Pancreas (tissue), 10 donors: Measurements from ENCODE around the gene BZW2. TPM values are rescaled to one million over a fixed set of nuclear protein-coding genes. Genes with fewer than 3 reads are reported as not detected.

Experiments
- ATAC-seq, 4 donors: fragments of 200-7000 bp; cut with Tn5 transposase; one replicate each; pipeline versions ENCODE4 v1.8.0 to v1.9.1; 2020; ENCODE audit warnings: mild to moderate bottlenecking in 4 of 4, moderate library complexity in 4 of 4
- DNase-seq, 6 donors: peaks; one replicate each; pipeline ENCODE4 v3.0.0-alpha.2; 2020
- FAIRE-seq: peaks from 2 replicates; lab custom pipeline; 2012; peaks lifted over from hg19 to GRCh38; lab: Jason Lieb, UNC
- H3K27ac ChIP-seq, 4 donors: fragments of 200-600 bp; sonication (generic); 1 replicate in 3 of 4; 2 replicates in 1 of 4; pipeline versions ENCODE4 v1.5.0 to v1.8.0; 2020
- H3K27me3 ChIP-seq, 4 donors: fragments of 200-600 bp; one replicate each; pipeline ENCODE4 v1.8.0; 2021
- H3K36me3 ChIP-seq, 3 donors: fragments of 200-600 bp; sonication (generic) in 1 of 3; one replicate each; pipeline versions ENCODE4 v1.5.0 to v1.8.0; 2020 to 2021
- H3K4me1 ChIP-seq, 3 donors: fragments of 200-600 bp; one replicate each; pipeline ENCODE4 v1.8.0; 2021
- H3K4me3 ChIP-seq, 4 donors: fragments of 200-600 bp; sonication (generic) in 2 of 4; one replicate each; pipeline versions ENCODE4 v1.5.0 to v1.8.0; 2020 to 2021
- H3K9me3 ChIP-seq, 4 donors: fragments of 200-600 bp; one replicate each; pipeline ENCODE4 v1.8.0; 2021
- CTCF ChIP-seq, 4 donors: fragments of 200-600 bp; sonication (generic) in 3 of 4; IDR thresholded peaks; one replicate each; pipeline versions ENCODE4 v1.5.0 to v1.8.0; 2021; ENCODE audit warnings: antibody characterized with exemption in 4 of 4
- WGBS, 2 donors: extraction: QIAGEN DNeasy Blood & Tissue Kit; methylation state at CpG; one replicate each; pipeline ENCODE4 v1.1.7; 2013; 5-methylcytosine and 5-hydroxymethylcytosine counted together
- intact Hi-C, 3 donors: fragments of 100-400 bp; cut with DNase I; formaldehyde crosslinking; loops; one replicate each; pipeline versions ENCODE4 v1.11.1 to v1.14.2; 2022
- polyA plus RNA-seq, 2 donors: library from polyadenylated mRNA; stranded (reverse); fragments of 200-250 nt; gene quantifications; one replicate each; pipeline ENCODE4 v1.2.3, GENCODE V29; 2013
- total RNA-seq, 6 donors: library from RNA; stranded (reverse); fragmentation: NEBNext Ultra II Directional in 4 of 6; extraction: Animal tissue kit (Norgen Biotek cat#: 25700) in 4 of 6; gene quantifications; one replicate each; pipeline versions ENCODE4 v1.2.1 to v1.2.4, GENCODE V29; 2021 to 2023
- donor health status: healthy with polysubstance abuse.
- donor health status: DM: no; HTN: no; CAD: no; lungs with moderate emphysema.
- donor health status: DM: no; HTN: no; CAD: no.
- donor health status: control.
- donor health status: control.
- donor health status: Bipolar disorder and iron deficiency.
- donor health status: DM: yes; HTN: yes; CAD: no.
- donor health status: DM: no; HTN: no; CAD: no.
- donor health status: DM: no; HTN: no; CAD: no.
- donor health status: DM: yes; HTN: yes; CAD: no.

BZW2 gene
- total and polyA plus RNA-seq, 8 donors, result 10.5 to 29.9 (median 18.2) TPM

GRCh38 chr7:16726189-16726588, 80.2 kb downstream of the BZW2 start:
- no peak for ATAC-seq
- no peak for TF ChIP-seq CTCF (IDR thresholded peaks at IDR 0.05)
- H3K36me3 ChIP-seq, result no peaks in the 10 kb centered on the region
- no peak overlapping the region for H3K27ac ChIP-seq
- no peaks in the 10 kb centered on the region for H3K9me3 ChIP-seq
- no peak for FAIRE-seq
- peaks cover 0 to 6% (median 5%) of the 10 kb centered on the region in 3 donors for H3K4me1 ChIP-seq
- no peak for DNase-seq
- no peaks in the 10 kb centered on the region for H3K27me3 ChIP-seq
- intact Hi-C loops, result no loop called here
- WGBS, 2 donors, result 27 to 29% methylated on average over 2 of the region's 2 CpGs
- H3K4me3 ChIP-seq, result no peak overlapping the region

GRCh38 chr7:16727736-16728135, 81.8 kb downstream of the BZW2 start:
- no peak for TF ChIP-seq CTCF (IDR thresholded peaks at IDR 0.05)
- no peaks in the 10 kb centered on the region for H3K9me3 ChIP-seq
- peaks cover 0 to 6% (median 5%) of the 10 kb centered on the region in 3 donors for H3K4me1 ChIP-seq
- no peak for DNase-seq
- H3K36me3 ChIP-seq, result no peaks in the 10 kb centered on the region
- no peak for ATAC-seq
- no peak for FAIRE-seq
- no peaks in the 10 kb centered on the region for H3K27me3 ChIP-seq
- H3K4me3 ChIP-seq, result no peak overlapping the region
- 84 to 89% methylated on average over 4 of the region's 4 CpGs for WGBS, 2 donors
- H3K27ac ChIP-seq, result no peak overlapping the region
- intact Hi-C loops, result no loop called here

GRCh38 chr7:16728811-16729210, 82.8 kb downstream of the BZW2 start:
- no peak for ATAC-seq
- Histone ChIP-seq H3K9me3 (no peaks in the 10 kb centered on the region), H3K36me3 (no peaks in the 10 kb centered on the region), H3K27ac (no peak overlapping the region), H3K4me3 (no peak overlapping the region), H3K4me1 (peaks cover 0 to 6% (median 5%) of the 10 kb centered on the region in 3 donors), H3K27me3 (no peaks in the 10 kb centered on the region)
- no peak for FAIRE-seq
- no peak for TF ChIP-seq CTCF (IDR thresholded peaks at IDR 0.05)
- 90 to 92% methylated on average over 10 of the region's 10 CpGs for WGBS, 2 donors
- intact Hi-C loops, result no loop called here
- no peak for DNase-seq

GRCh38 chr7:16729541-16729940, 83.6 kb downstream of the BZW2 start:
- no peak for TF ChIP-seq CTCF (IDR thresholded peaks at IDR 0.05)
- Histone ChIP-seq H3K27me3 (no peaks in the 10 kb centered on the region), H3K4me3 (no peak overlapping the region), H3K4me1 (peaks cover 0 to 6% (median 5%) of the 10 kb centered on the region in 3 donors), H3K36me3 (no peaks in the 10 kb centered on the region), H3K9me3 (no peaks in the 10 kb centered on the region), H3K27ac (no peak overlapping the region)
- no peak for FAIRE-seq
- 91 to 96% methylated on average over 2 of the region's 2 CpGs for WGBS, 2 donors
- DNase-seq, result no peak
- ATAC-seq, result no peak
- intact Hi-C loops, result no loop called here

GRCh38 chr7:16730937-16731336, 85.0 kb downstream of the BZW2 start:
- Histone ChIP-seq H3K27me3 (no peaks in the 10 kb centered on the region), H3K4me3 (no peak overlapping the region), H3K4me1 (peaks cover 0 to 5% (median 5%) of the 10 kb centered on the region in 3 donors), H3K9me3 (no peaks in the 10 kb centered on the region), H3K36me3 (no peaks in the 10 kb centered on the region), H3K27ac (no peak overlapping the region)
- intact Hi-C loops, result no loop called here
- FAIRE-seq, result no peak
- DNase-seq, result no peak
- WGBS, 2 donors, result 89 to 93% methylated on average over 3 of the region's 3 CpGs
- peak in 2 of 4 donors; percentile 30 to 33 for ATAC-seq
- no peak for TF ChIP-seq CTCF (IDR thresholded peaks at IDR 0.05)
